SW 1271 (cell line): Measurements from ENCODE around the gene RFTN1.
A peak's percentile ranks its signal among the peaks of the same experiment; 100 is the strongest.

ENCODE experiments used
- DNase-seq, 2 experiments: peaks; one replicate each; lab custom pipeline; 2025; lab: John Stamatoyannopoulos, UW

RFTN1 gene

GRCh38 chr3:16302082-16302631 lies 211.3 kb downstream of the RFTN1 start:
- DNase-seq: no peak

DNA sequence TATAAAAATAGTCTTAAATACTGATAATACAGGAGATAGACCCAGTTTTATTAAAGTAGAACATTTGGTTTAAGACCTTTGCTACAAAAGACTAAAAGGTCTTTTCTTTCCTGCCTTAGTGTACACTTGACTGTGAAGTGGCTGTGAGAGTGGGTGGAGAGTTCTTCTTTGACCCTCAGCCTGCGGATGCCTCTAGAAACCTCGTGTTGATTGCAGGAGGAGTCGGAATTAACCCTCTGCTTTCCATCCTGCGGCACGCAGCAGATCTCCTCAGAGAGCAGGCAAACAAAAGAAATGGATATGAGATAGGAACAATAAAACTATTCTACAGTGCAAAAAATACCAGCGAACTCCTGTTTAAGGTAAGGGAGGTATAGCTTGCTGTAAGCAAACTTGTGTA lies 212.0 kb downstream of the RFTN1 start:
- DNase-seq: no peak

GRCh38 chr3:16300881-16301359 lies 212.6 kb downstream of the RFTN1 start:
- DNase-seq: no peak

GRCh38 chr3:16300307-16300706 lies 213.2 kb downstream of the RFTN1 start:
- no peak for DNase-seq

DNA sequence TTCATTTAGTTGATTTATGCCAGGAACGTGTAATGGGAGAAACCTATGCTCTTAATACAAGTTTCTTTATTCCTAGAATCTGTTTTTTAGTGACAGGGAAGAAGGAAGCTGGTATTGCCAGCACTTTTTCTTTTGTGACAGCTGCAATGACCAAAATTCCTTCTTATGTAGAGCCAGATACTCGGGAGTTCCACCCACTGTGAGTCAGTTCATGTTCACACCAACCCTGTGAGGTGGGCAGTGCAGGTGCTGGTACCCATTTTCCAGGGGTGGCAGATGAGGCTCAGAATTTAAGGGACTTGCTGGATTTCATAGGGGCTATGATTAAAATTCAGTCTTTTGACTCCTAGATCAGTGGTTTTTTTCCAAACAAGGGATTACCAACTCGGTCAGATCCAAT lies 213.8 kb downstream of the RFTN1 start:
- DNase-seq: no peak

GRCh38 chr3:16298891-16299290 lies 214.6 kb downstream of the RFTN1 start:
- DNase-seq: no peak

DNA sequence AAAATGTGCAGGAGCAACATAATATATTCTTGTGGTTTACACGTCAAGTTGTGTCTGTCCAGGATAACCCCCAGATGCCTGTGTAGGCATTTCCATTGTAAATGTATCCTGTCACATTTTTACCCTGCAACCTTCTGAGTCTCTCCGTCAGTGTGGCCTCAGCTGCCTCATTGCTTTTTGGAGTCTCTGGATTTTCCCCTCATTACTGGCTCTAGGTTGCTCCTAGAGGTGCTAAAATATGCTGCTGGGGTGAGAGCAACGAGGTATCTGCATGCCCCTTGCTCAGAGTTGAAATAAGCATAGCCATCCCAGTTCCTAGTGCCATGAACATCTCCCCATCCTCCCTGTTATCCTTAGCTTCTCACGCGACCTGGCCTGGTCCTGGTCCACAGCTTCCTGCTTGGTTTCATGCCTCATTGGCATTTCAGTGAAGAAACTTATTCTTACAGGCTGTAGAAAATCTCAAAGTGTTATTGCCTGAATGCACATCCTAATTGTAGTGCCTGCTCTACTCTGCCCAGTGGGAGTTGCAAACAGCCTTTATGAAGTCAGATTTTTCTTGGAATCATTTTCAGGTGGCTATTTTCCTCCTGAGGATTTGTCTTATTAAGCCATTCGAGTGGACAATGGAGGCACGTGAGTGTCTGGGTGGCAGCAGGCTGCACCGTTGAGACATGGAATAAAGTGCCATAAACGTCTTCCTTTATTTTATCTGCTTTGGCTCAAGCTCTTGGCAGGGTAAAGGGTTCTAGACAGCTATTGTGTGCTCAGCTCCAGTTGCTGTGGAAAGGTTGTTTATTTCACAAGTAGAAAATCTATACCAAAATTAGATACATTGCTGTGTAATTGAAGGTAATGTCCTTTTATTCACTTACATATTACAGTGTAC lies 215.3 kb downstream of the RFTN1 start:
- no peak for DNase-seq

DNA sequence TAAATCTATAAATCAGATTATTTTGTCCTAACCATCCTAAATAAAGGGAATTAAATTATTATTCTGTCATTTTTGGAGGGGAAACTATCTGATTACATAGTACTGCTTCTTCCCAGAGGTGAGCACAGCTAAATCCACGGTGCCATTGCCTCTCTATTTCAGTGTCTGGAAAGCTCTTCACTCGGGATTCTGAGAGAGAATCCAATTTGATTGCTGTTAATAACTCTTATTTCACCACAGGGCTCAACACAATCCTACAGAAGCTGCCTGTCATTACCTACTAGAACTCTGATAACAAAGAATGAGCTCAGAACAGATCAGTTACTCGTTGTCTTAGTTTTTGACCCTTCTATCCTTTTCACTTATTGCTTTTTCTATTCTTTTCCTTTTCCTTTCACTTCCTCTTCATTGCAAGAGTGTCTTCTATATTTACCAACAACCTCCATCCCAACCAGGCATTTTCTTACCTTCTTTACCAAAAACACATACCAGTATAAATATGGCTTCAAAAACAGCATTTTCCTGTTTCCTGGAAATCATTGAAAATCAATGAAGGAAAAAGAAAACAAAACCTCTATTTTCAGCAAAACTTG lies 218.1 kb downstream of the RFTN1 start:
- no peak for DNase-seq

- DNase-seq: no peak
Observed at GRCh38 chr3:16294844-16295243, 218.7 kb downstream of the RFTN1 start.

- DNase-seq: peak in 1 of 2 experiments; percentile 32
Observed at GRCh38 chr3:16290827-16291196, 222.7 kb downstream of the RFTN1 start.

- peak in 1 of 2 experiments; percentile 57 for DNase-seq
Observed at GRCh38 chr3:16290007-16290826, 223.3 kb downstream of the RFTN1 start.

GRCh38 chr3:16289144-16289889 lies 224.2 kb downstream of the RFTN1 start:
- no peak for DNase-seq

DNA sequence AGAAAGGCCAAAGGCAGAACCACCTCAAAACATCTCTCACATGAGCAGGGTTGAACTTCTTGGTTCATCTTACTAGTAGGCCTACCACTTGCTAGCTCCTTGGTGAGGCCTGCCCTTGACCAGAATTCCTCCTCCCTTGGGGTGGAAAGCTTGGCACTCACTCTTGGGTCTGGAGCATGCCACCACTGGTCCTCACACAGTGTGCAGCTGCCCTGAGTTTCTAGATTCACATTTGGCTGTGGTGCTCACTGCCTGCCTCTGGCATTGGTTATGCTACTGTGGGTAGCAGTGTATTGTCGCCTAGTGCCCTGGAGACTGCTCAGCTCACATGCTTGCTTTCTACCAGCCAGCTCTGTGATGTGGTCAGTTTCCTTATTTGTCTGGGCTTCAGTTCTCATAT lies 224.8 kb downstream of the RFTN1 start:
- DNase-seq: no peak

GRCh38 chr3:16286751-16287543 lies 226.6 kb downstream of the RFTN1 start:
- no peak for DNase-seq

GRCh38 chr3:16286161-16286560 lies 227.3 kb downstream of the RFTN1 start:
- DNase-seq: no peak

DNA sequence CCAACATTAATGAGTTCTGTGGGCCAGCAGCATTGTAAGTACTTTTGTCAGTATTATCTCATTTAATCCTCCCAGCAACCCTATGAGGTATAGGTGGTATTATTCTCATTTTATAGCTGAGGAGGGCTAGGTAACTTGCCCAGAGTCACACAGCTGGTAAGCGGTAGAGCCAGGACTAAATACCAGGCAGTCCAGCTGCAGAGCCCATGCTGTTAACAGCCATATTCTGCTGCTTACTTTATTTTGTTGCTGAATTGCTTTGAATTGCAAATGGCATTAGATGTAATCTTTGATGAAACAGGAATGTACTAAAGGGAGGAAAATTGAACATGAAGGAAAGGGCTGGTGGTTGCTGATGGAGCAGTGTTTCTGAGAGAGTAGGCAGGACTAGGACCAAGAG lies 228.9 kb downstream of the RFTN1 start:
- no peak for DNase-seq

- no peak for DNase-seq
Observed at GRCh38 chr3:16280671-16281070, 232.8 kb downstream of the RFTN1 start.

GRCh38 chr3:16279010-16279801 lies 234.3 kb downstream of the RFTN1 start:
- DNase-seq: no peak

DNA sequence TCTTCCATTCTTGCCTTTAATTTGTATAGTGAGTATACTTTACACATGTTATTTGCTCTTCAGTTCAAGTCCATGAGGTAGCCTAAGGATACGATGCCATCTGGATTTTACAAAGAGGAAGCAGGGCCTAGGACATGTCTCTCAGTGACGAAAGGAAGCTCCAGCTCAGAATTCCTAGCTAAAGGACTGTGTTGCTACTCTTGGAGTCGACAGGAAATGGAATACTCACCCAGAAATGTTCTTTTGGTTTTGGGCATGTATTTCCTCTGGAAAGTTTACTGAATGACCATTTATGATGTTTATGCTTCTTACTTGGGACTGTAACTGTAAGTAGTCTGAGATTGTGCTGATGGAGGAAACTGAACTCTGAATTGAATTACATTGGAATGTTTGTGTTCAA lies 236.0 kb downstream of the RFTN1 start:
- DNase-seq: no peak

DNA sequence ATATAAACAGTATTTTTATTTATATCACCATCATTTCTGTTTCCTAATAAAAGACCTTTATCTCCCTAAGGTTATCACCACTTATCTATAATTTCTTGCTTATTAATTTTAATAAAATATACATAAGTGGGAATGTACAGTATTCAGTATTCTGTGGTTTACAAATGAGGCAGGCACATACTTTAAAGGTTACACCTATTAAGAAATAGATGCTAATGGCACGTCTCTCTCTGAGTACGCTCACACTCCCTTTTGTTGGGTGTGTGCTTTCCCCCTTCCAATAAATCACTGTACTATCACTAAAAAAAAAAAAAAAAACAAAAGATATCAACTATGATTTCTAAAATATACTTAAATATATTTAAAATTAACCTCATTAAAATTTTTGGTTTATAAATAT lies 239.6 kb downstream of the RFTN1 start:
- no peak for DNase-seq
